Prostate gland (tissue), 2 donors: ENCODE data around the gene ZNF578.
A peak's percentile ranks its signal among the peaks of the same experiment; 100 is the strongest.

Experiments
- POLR2A ChIP-seq: fragments of 450-650 bp; IDR thresholded peaks from one replicate; pipeline ENCODE4 v1.6.1; 2016; ENCODE audit warnings: antibody characterized with exemption, mild to moderate bottlenecking
- TF ChIP-seq, protein P1 (sequence below), 4 experiments: fragments of 200-600 bp in 2 of 4; fragments of 450-650 bp in 2 of 4; sonication (generic) in 2 of 4; IDR thresholded peaks; 1 replicate in 3 of 4; 2 replicates in 1 of 4; pipeline ENCODE4 v1.5.1; 2016 to 2019; ENCODE audit warnings: antibody characterized with exemption in 4 of 4, mild to moderate bottlenecking in 2 of 4, moderate library complexity in 2 of 4

GRCh38 chr19:52535771-52536447, 82.6 kb downstream of the ZNF578 start:
- TF ChIP-seq, protein P1, sequence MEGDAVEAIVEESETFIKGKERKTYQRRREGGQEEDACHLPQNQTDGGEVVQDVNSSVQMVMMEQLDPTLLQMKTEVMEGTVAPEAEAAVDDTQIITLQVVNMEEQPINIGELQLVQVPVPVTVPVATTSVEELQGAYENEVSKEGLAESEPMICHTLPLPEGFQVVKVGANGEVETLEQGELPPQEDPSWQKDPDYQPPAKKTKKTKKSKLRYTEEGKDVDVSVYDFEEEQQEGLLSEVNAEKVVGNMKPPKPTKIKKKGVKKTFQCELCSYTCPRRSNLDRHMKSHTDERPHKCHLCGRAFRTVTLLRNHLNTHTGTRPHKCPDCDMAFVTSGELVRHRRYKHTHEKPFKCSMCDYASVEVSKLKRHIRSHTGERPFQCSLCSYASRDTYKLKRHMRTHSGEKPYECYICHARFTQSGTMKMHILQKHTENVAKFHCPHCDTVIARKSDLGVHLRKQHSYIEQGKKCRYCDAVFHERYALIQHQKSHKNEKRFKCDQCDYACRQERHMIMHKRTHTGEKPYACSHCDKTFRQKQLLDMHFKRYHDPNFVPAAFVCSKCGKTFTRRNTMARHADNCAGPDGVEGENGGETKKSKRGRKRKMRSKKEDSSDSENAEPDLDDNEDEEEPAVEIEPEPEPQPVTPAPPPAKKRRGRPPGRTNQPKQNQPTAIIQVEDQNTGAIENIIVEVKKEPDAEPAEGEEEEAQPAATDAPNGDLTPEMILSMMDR (IDR thresholded peaks at IDR 0.05), result peak in 1 of 4 experiments; percentile 20
- peak; percentile 42 for TF ChIP-seq POLR2A
